Measurements from ENCODE around the gene MAP2K4.

The MAP2K4 gene

DNA sequence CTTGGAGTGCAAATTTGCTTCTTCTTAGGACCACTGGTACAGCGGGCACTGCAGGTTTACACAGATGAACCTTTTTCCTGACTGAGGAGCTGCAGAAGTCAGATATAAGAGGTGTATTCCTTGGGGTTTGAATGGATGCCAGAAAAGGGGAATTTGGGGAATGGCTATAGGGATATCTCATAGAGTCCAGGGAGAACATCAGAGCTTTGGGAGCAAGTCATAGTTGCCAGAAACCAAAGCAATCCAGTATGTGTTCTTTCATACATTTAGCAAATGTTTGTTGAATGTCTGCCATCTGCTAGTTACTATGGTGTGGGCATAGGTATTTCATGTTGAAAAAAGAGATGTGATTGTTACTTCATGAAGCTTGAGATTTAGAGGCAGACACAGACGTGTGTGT, 46.8 kb downstream of the MAP2K4 start:
- TF ChIP-seq, protein P1, sequence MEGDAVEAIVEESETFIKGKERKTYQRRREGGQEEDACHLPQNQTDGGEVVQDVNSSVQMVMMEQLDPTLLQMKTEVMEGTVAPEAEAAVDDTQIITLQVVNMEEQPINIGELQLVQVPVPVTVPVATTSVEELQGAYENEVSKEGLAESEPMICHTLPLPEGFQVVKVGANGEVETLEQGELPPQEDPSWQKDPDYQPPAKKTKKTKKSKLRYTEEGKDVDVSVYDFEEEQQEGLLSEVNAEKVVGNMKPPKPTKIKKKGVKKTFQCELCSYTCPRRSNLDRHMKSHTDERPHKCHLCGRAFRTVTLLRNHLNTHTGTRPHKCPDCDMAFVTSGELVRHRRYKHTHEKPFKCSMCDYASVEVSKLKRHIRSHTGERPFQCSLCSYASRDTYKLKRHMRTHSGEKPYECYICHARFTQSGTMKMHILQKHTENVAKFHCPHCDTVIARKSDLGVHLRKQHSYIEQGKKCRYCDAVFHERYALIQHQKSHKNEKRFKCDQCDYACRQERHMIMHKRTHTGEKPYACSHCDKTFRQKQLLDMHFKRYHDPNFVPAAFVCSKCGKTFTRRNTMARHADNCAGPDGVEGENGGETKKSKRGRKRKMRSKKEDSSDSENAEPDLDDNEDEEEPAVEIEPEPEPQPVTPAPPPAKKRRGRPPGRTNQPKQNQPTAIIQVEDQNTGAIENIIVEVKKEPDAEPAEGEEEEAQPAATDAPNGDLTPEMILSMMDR (IDR thresholded peaks at IDR 0.05; ENCODE audit: extremely low read depth, missing control alignments) = no peak
- no peak for DNase-seq (ENCODE audit: low spot score)

DNA sequence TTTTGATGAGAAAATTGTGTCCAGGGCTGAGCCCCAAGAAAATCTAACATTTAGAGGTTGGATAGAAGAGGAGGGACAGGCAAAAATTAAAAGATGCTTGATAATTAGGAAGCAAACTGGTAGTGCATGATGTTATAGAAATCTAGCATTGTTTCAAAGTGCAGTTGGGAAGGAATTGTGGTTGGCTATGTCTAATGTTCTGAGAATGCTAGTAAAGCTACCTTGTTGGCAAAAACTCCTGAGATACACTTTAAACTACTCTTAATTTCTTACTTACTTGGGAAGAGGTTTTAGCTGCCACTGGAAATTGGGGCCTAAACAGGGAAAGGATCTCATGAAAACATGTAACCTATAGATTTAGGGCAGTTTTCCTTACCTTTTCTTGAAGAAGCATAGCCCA, 48.3 kb downstream of the MAP2K4 start:
- no peak for DNase-seq (ENCODE audit: low spot score)
- TF ChIP-seq, protein P1 (IDR thresholded peaks at IDR 0.05; ENCODE audit: extremely low read depth, missing control alignments) = no peak

DNA sequence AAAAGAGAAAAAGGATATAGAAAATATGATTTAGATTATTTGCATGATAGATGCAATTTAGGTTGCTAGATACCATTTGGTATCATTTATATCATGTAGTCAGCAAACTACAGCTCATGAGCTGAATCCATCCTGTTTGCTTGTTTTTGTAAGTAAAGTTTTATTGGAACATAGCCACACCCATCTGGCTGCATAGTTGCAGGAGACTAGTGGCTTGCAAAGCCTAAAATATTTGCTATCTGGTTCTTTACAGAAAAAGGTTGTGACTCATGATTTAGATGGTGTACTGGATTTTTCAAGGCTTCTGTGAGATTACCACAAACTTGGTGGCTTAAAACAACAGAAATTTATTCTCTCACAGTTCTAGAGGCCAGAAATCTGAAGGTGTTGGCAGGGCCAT, 49.9 kb downstream of the MAP2K4 start:
- DNase-seq (ENCODE audit: low spot score) = no peak
- TF ChIP-seq, protein P1 (IDR thresholded peaks at IDR 0.05; ENCODE audit: extremely low read depth, missing control alignments) = no peak

DNA sequence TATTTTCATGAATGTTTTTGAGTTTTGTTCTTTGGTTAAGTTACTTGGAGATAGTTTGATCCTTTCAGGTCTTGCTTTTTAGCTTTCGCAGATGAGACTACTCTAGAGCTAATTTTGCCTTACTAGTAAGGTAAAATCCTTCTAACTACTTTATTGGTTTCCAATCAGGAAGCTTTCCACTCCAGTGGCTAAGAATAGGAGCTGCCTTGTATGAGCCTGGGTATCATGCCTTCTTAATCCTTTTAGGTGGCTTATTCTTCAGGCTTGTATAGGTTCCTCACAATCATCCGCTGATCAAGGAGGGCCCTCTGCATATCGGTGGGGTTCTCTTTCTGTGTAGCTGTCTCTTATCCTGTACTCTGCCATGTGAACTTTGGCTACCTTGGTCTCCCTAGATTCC, 53.7 kb downstream of the MAP2K4 start:
- TF ChIP-seq, protein P1 (IDR thresholded peaks at IDR 0.05; ENCODE audit: extremely low read depth, missing control alignments) = no peak
- DNase-seq (ENCODE audit: low spot score) = no peak

DNA sequence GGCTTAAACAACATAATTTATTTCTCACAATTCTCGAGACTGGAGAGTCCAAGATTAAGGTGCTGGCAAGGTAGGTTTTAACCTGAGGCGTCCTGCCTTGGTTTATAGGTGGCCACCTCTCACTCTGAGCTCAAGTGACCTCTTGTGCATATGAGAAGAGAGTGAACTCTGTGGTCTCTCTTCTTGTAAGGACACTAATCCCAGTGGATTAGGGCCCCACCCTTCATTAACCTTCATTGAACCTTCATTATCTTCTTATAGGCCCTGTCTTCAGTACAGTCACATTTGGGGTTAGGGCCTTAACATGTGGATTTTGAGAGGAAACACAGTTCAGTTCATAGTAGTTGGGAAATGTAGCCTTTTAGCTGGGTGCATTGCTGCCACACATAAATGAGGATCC, 57.1 kb downstream of the MAP2K4 start:
- no peak for DNase-seq (ENCODE audit: low spot score)
- TF ChIP-seq, protein P1 (IDR thresholded peaks at IDR 0.05; ENCODE audit: extremely low read depth, missing control alignments) = no peak

DNA sequence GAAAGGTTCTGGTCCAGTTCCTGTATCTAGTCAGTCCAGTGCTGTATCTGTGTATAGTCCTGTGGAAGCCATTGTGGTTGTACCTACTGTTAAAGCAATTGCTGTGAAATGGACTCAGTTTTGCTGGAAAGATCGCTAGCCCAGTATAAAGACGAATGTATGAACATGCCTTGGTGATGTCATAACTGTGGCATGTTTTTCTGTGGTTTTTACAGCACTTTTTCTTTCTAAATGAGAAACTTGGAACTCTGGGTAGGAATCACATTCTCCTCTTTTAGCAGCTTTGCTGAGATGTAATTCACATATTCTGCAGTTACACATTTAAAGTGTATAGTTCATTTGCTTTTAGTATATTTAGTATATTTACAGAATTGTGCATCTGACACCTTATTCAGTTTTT, 58.1 kb downstream of the MAP2K4 start:
- TF ChIP-seq, protein P1 (IDR thresholded peaks at IDR 0.05; ENCODE audit: extremely low read depth, missing control alignments) = no peak
- no peak for DNase-seq (ENCODE audit: low spot score)

DNA sequence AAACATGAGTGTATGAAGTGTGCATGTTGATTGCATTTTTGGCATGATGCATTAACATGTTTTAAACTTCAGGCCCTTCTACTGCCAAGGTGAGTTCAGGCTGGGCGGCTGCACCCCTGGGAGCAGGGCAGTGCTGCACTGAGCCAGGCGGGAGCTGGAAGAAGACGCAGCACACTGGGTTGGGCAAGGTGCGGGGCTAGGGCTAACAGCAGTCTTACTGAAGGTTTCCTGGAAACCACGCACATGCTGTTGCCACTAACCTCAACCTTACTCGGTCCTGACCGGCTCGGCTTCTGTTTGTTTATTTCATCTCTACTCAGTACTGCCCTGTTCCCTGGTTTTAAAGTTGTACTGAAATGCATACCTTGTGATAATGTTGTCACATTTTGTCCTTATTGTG, 61.0 kb downstream of the MAP2K4 start:
- no peak for DNase-seq (ENCODE audit: low spot score)
- TF ChIP-seq, protein P1 (IDR thresholded peaks at IDR 0.05; ENCODE audit: extremely low read depth, missing control alignments) = no peak

Measured in GM20000 (cell line).